Measurements from ENCODE around the gene NRXN2.
"Not testable (repeated sequence)": the region's sequence is repeated elsewhere in the genome, so short reads cannot be mapped to it uniquely, and the experiment has no call there.

NRXN2 gene

GRCh38 chr11:64674774-64675173 lies 48.2 kb downstream of the NRXN2 start:
- DNase-seq (ENCODE audit: low read depth), result no peak

DNA sequence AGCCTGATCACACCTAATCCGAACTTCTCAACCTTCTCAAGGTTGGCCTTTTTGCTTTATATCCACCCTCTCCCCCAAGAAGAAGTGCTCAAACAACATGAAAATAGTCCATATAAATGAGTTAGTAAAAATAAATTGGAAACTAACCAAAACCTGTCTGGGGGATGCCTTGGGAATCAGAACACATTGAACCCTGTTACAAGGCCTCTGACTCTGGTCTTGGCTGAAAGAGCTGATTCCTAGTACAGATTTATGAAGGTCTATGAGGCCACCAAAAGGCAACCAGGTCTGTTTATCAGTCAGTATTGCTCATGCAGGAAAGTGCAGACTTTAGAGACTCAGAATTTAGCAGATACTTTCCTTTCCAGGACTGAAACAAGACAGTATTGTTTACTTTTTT lies 49.7 kb downstream of the NRXN2 start:
- no peak for DNase-seq (ENCODE audit: low read depth)

- no peak for DNase-seq (ENCODE audit: low read depth)
Measured at GRCh38 chr11:64672875-64673274, 50.1 kb downstream of the NRXN2 start.

- no peak for DNase-seq (ENCODE audit: low read depth)
Measured at GRCh38 chr11:64670975-64671374, 52.0 kb downstream of the NRXN2 start.

- DNase-seq (ENCODE audit: low read depth), result no peak
Measured at GRCh38 chr11:64667154-64667745, 55.7 kb downstream of the NRXN2 start.

- DNase-seq (ENCODE audit: low read depth), result no peak
Measured at GRCh38 chr11:64665411-64665821, 57.6 kb downstream of the NRXN2 start.

- DNase-seq (ENCODE audit: low read depth), result not testable (repeated sequence)
Measured at GRCh38 chr11:64664236-64664870, 58.6 kb downstream of the NRXN2 start.

- DNase-seq (ENCODE audit: low read depth), result no peak
Measured at GRCh38 chr11:64663656-64664055, 59.3 kb downstream of the NRXN2 start.

GRCh38 chr11:64661614-64662013 lies 61.4 kb downstream of the NRXN2 start:
- DNase-seq (ENCODE audit: low read depth), result no peak

DNA sequence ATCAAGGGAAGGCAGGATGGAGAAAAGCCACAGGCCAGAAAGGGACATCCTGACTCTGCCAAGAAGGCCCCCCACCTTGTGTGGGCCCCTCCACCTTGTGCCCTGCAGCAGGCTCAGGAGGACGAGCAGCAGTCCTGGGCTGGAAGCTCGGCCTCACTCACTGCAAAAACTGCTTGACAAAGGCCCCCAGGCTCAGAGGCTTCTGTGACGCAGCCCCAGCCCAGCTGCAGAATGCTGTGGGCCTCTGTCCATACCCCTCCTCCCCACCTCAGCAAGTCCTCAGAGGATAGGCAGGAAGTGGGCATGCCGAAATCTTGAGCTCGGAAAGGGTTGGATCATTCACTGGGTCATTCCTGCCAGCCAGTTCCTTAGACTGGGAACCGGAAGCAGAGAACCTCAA lies 61.9 kb downstream of the NRXN2 start:
- no peak for DNase-seq (ENCODE audit: low read depth)

- DNase-seq (ENCODE audit: low read depth), result no peak
Measured at GRCh38 chr11:64660706-64661105, 62.3 kb downstream of the NRXN2 start.

DNA sequence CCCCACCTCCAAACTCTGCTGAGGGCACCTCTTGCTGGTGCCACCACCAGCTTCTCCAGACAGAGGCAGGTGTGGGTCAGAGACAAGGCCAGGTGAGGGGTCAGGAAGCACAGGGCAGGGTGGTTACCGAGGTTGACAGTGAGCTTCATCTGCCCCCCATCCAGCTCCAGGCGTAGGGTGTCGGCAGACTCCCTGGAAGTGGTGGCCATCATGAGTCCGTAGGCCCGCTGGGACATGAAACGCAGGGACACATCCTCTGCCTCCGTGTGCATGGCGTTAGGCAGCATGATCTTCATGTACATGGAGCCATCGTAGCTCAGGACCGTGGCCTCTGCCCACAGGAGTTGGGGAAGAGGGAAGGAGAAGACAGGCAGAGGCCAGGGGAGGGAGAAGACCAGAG lies 62.8 kb downstream of the NRXN2 start:
- no peak for DNase-seq (ENCODE audit: low read depth)

DNA sequence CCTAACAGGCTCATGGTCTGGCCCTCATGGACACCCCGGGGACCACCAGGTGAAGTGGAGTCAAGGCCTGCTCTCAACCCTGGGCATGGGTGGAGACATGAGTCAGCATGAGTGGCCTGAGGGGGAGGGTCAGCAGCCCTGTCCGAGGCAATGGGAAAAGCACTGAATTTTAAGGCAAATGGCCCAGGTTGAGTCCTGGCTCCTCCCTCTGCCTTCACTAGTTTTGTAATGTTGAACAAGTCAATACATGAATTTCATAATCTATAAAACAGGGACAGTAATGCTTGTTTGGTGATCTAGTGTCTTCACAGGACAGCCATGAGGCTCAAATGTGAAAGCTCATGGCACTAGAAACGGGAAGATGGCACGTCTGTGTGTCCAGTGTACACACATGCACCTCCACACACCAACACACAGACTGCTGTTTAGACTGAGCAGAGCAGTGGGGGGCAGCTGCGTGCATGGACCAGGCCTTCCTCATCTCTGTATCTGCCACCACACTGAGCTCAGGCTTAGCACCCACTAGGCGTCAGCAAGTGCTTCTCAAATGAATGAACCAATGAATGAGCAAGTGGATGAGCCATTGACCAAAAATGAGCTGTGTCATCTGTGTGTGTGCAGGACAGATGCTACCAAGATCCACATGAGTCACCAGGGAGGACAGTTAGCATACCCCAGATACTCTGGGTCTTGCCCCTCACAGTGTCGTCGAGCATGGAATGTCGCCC lies 63.4 kb downstream of the NRXN2 start:
- DNase-seq (ENCODE audit: low read depth), result no peak

- no peak for DNase-seq (ENCODE audit: low read depth)
Measured at GRCh38 chr11:64658265-64658664, 64.7 kb downstream of the NRXN2 start.

DNA sequence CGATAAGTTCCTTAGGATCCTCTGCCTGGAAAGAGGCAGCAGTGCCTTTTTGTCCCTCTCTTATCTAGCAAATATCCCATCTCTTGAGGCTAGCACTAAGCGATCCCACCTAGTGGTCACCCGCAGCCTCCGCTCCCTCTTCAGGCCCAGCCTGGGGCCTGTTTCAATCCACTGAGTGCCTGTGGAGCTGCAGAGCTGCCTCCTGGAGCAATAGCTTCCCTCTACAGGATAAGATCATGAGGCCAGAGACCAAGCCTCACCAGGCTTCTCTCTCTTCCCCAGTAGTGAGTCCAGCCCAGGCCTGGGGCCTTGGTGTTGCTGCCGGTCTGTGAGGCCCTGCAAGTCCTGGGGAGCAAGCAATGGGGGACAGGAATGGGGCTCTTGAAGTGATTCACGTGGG lies 66.1 kb downstream of the NRXN2 start:
- DNase-seq (ENCODE audit: low read depth), result no peak

DNA sequence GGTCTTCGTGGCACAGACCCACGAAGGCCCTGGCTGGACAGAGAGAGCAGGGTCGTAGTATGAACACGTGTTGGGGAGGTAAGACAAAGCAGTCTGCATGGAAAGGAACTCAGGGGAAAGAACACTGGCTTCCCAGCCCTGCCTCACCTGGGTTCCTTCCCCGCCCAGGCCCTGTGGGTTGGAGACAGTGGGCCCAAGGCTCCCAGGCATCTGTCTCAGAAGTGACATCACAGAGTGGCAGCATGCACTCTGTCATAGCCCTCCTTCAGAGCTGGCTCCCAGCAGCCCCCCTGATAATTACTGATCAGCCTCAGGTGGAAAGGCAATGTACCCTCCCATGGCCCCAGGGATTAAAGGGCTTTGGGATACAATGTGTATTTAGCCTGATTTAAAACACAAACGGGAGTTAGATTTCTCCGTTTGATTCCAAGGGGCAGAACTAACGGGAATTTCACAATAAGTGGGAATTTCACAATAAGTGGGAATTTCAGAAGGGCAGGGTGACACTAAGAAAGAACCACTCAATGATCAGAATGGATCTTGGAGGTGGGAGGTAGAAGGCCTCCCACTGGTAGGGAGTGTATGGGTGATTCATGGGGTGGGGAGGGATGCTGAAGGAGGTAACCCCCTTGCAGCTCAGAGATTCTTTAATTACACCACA lies 66.9 kb downstream of the NRXN2 start:
- no peak for DNase-seq (ENCODE audit: low read depth)

GRCh38 chr11:64654958-64655541 lies 67.9 kb downstream of the NRXN2 start:
- no peak for DNase-seq (ENCODE audit: low read depth)

DNA sequence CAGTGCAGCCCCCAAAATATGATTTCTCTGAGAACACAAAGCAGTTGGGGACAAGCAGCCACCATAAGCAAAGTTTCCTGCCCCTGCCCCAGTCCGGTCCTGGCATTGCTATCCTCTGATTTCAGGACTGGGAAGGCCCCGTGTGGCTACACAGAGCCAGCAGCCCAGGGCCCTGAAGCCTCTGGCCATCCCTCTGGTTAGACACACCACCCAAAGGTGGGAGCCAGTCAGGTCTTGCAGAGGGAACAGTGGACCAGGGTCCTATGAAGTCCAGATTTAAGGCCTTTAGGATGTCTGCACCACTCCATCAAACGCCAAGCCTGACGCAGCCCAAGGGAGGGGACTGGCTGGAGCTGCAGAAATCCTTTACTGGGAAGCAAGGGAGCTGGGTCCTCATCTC lies 68.6 kb downstream of the NRXN2 start:
- DNase-seq (ENCODE audit: low read depth), result no peak

GRCh38 chr11:64653388-64653973 lies 69.5 kb downstream of the NRXN2 start:
- DNase-seq (ENCODE audit: low read depth), result no peak

GRCh38 chr11:64652586-64653387 lies 70.2 kb downstream of the NRXN2 start:
- DNase-seq (ENCODE audit: low read depth), result peak; percentile 68

GRCh38 chr11:64650923-64651523 lies 72.0 kb downstream of the NRXN2 start:
- DNase-seq (ENCODE audit: low read depth), result no peak
